GM13976 (cell line): ENCODE data around the gene KRT37.

Experiments used
- DNase-seq: peaks from one replicate; pipeline ENCODE4 v3.0.0; 2012; ENCODE audit warnings: low spot score
- CTCF ChIP-seq: IDR thresholded peaks from 2 replicates; pipeline ENCODE4 v1.5.1; 2012; ENCODE audit warnings: borderline replicate concordance, mild to moderate bottlenecking; ENCODE audit not compliant: insufficient read depth; ENCODE audit errors: extremely low read depth, missing control alignments, control extremely low read depth
- in situ Hi-C: fragments of 300-500 bp; cut with MboI; formaldehyde crosslinking; loops from one replicate; pipeline ENCODE4 v1.12.0; 2022; ENCODE audit warnings: low sequenced_read_pairs, mixed read lengths, inconsistent platforms; ENCODE audit not compliant: unreplicated experiment

KRT37 gene

GRCh38 chr17:41413982-41414381 is 10.4 kb downstream of the KRT37 start:
- no peak for TF ChIP-seq CTCF
- in situ Hi-C loops = no loop called here
- no peak for DNase-seq

GRCh38 chr17:41413353-41413957 is 10.9 kb downstream of the KRT37 start:
- in situ Hi-C loops = no loop called here
- DNase-seq = no peak
- TF ChIP-seq CTCF = no peak

GRCh38 chr17:41411072-41411840 is 13.1 kb downstream of the KRT37 start:
- no peak for TF ChIP-seq CTCF
- in situ Hi-C loops = no loop called here

GRCh38 chr17:41407226-41407625 is 17.2 kb downstream of the KRT37 start:
- DNase-seq = no peak
- TF ChIP-seq CTCF = no peak
- in situ Hi-C loops = no loop called here

More at GRCh38 chr17:41411072-41411840, 13.1 kb downstream of the KRT37 start:
- no peak for DNase-seq

- in situ Hi-C loops = no loop called here
- no peak for TF ChIP-seq CTCF
- no peak for DNase-seq
Measured at GRCh38 chr17:41406205-41406604, 18.2 kb downstream of the KRT37 start.

- no peak for DNase-seq
- in situ Hi-C loops = no loop called here
- TF ChIP-seq CTCF = no peak
Measured at GRCh38 chr17:41404024-41404671, 20.2 kb downstream of the KRT37 start.
